Thyroid gland (tissue), 4 donors: ENCODE data around the gene PAF1.

ENCODE experiments used
- POLR2A ChIP-seq, 2 donors: fragments of 450-650 bp; IDR thresholded peaks; one replicate each; pipeline ENCODE4 v1.6.1; 2017; ENCODE audit warnings: antibody characterized with exemption in 2 of 2, mild to moderate bottlenecking in 2 of 2, moderate library complexity in 1 of 2
- TF ChIP-seq, protein P1 (sequence below), 6 experiments: fragments of 200-600 bp in 3 of 6; fragments of 450-650 bp in 3 of 6; sonication (generic) in 3 of 6; IDR thresholded peaks; one replicate each; pipeline ENCODE4 v1.5.1; 2016 to 2019; ENCODE audit warnings: antibody characterized with exemption in 6 of 6, mild to moderate bottlenecking in 2 of 6, inconsistent platforms in 1 of 6, moderate library complexity in 1 of 6

DNA sequence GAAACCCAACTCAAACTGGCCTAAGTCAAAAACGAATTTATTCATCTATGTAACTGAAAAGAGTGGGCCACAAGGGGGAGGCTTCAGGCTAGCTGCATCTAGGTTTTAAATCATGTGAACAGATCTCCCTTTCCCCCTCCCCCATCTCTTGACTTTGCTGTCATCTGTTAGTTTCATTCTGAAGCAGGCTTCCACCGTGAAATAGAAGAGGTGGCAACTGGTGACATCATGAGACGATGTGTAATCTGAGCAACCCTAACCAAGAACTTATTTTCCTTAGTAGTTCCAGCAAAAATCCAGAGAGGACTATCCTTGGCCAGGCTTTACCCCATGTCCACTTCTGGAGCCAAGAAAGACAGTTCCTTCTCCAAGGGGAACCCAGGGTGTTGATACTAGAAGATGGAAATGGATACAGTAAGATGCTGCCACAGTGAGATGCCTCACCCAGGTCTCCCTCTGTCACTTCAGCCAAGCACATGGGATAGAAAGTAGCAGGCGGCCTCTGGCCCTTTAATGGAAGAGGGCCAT, 39.3 kb downstream of the PAF1 start:
- TF ChIP-seq, protein P1, sequence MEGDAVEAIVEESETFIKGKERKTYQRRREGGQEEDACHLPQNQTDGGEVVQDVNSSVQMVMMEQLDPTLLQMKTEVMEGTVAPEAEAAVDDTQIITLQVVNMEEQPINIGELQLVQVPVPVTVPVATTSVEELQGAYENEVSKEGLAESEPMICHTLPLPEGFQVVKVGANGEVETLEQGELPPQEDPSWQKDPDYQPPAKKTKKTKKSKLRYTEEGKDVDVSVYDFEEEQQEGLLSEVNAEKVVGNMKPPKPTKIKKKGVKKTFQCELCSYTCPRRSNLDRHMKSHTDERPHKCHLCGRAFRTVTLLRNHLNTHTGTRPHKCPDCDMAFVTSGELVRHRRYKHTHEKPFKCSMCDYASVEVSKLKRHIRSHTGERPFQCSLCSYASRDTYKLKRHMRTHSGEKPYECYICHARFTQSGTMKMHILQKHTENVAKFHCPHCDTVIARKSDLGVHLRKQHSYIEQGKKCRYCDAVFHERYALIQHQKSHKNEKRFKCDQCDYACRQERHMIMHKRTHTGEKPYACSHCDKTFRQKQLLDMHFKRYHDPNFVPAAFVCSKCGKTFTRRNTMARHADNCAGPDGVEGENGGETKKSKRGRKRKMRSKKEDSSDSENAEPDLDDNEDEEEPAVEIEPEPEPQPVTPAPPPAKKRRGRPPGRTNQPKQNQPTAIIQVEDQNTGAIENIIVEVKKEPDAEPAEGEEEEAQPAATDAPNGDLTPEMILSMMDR (IDR thresholded peaks at IDR 0.05) = no peak
- TF ChIP-seq POLR2A (IDR thresholded peaks at IDR 0.05) = no peak
